ENCODE data around the gene CALD1.

The CALD1 gene

DNA sequence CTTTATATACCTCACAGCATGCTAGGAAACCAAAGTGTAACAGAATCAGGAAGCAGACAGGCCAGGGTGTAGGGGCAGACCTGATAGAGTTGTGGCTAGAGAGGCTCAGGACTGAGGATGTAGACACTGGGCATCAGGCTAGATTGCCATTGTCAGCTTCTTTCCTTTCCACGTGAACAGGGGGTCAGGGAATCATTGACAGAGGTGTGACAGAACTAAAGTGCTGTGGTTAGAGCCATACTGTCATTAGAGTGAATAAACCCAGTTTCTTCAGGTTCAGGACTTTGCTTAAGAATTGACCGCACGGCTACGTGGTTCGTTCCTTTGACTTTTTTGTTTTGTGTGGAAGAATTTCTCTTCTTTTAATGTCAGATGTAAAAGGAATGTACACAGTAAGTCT is 90.7 kb downstream of the CALD1 start:
- no peak for DNase-seq

DNA sequence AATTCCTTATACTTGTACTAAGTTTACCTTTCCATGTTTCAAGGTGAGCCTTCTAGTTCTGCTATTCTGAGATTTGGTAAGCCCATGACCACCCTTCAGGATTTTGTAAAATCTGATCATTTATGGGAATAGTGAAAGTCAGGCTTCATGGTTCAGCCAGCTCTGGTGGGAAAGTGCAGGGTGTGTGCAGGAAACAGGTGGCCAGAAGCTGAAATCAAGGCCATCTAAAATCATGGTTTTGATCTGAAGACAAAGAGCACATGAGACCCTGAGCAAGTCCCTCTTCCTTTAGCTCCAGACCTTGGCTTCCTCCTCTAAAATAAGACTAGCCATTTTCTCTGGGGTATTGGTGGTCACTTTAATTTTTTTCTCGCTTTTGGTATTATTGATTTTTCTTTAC is 91.3 kb downstream of the CALD1 start:
- no peak for DNase-seq

DNA sequence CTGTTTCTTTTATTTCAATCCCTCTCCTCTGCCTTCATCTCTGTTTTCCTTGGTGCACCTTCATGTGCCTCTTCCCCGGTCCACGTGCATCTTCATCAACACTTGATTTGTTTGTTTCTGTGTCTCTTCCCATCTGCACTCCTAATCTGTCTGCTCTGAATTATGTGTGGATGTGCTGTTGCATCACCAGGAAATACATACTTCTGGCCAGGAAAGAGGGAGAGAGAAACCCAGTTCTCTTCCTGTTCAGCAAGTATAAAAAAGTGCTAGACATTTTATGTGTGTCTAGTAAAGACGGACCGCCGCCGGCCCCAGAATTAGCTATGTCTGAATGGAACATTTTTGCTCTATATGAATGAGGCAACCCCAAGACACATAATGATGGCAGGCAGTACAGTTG is 93.8 kb downstream of the CALD1 start:
- no peak for DNase-seq

DNA sequence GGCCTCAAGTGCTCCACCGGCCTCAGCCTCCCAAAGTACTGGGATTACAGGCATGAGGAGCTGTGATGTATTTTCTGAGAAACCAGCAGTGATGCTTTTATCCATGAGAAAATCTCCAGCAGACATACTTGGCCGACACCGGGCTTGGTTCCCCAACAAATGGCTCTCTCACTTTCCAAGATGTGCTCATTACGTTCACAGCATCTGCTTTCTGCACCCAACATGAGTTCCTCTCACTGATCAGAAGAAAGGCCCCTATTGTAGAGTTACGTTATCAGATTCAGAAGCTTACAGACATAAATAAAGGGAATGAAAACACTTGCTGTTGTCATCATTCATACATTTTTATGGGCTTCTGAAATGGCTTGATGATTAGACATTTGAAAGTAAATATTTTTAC is 95.0 kb downstream of the CALD1 start:
- DNase-seq, result no peak

DNA sequence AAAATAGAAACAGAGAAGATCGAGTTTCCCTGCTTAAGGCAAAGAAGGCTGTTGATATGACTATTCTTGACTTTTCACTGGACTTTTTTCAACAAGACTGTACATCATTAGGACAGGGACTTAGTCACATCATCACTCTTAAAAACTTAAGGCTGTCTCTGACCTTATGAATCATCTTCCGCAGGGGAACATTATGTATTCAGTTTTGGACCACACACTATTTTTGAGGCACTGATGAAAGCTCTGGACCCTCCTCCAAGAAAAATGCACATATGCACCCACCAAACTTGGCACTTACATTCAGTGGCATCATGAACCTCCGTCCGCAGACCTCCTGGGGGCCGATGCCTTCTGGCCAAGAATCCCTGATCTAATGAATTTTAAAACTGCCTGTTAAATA is 96.4 kb downstream of the CALD1 start:
- DNase-seq, result no peak

DNA sequence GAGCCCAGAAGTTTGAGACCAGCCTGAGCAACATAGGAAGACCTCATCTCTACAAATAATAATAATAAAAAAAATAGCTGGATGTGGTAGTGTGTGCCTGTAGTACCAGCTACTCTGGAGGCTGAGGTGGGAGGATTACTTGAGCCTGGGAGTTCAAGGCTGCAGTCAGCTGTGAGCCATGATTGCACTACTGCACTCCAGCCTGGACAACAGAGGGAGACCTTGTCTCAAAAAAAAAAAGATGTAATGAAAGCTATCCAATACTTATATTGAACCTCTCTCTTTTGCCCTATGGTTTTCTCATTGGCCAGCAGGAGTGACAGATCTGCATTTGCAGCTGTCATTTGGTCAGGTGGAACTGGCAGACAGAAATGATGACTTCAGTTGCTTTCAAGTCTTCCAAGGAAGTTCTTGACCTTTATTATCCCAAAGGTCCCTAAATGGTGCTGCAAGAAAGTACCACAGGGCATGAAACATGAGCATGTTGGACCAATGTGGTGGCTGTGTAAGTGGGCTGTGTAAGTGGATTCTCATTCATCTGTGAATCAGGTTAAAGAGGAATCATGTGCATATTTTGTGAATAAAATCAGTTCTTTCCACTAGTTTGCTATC is 99.4 kb downstream of the CALD1 start:
- no peak for DNase-seq

DNA sequence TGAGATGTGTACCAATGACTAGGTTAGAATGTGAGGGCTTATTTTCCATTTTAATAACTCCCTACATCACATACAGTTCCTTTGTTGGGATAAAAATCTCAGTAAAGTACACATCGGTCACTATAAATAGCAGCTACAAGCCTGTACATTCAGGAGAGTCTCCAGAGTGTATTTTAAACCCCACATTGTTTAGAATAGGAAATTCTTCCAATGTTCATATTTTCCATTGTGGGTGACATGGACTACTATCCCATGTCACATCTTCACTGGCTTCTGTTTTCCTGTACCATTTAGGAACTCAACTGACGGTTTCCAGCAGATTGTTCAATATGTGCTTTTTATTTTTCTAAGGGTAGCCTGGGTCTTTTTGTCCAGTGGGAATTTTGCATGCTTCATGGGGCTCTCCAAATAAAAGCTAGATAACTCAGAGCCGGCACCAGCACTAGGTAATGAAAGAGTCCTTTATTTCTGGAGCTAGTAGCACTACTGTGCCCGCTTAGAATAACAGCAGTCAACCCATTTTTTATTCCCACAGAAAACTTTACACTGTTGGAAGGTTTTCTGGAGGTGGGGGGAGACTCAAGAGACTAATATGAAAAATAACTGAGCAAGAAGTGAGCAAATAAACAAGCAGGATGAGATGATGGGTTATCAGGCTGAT is 100.5 kb downstream of the CALD1 start:
- no peak for DNase-seq

DNA sequence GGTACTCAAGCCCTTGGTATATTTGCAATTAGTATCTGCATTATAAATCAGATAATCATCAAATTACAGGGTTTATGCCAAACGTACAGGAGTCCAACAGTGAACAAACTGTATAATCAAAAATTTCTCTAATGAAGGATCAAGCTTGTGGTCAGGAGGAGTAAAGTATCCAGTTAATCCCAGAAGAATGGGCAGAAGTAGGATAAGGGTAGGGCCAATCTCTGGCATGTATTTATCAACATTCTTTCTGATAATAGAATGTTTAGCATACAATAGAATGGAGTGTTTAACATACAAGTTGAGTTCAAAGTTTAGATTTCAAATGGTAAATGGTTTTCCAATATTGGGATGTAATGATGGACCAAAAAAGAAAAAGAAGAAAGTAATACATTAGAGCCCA is 103.0 kb downstream of the CALD1 start:
- DNase-seq, result no peak

DNA sequence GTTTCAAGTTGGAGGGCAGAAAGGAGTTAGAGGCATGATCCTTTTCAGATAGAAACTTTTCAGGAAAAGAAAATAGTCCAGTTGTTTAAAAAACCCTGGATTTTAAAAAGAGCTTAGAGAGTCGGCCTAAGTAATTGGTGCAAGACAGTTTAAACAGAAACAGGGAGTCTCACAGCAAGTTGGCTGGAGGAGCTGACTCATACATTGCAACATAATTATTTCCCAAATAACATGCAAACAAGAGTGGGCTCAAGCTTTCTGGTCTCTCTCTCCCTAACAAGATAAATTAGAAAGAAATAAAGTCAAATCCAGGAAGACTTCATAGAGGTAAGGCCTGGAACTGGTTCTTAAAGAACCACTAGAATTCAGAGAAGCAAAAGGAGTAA is 106.5 kb downstream of the CALD1 start:
- DNase-seq, result no peak

DNA sequence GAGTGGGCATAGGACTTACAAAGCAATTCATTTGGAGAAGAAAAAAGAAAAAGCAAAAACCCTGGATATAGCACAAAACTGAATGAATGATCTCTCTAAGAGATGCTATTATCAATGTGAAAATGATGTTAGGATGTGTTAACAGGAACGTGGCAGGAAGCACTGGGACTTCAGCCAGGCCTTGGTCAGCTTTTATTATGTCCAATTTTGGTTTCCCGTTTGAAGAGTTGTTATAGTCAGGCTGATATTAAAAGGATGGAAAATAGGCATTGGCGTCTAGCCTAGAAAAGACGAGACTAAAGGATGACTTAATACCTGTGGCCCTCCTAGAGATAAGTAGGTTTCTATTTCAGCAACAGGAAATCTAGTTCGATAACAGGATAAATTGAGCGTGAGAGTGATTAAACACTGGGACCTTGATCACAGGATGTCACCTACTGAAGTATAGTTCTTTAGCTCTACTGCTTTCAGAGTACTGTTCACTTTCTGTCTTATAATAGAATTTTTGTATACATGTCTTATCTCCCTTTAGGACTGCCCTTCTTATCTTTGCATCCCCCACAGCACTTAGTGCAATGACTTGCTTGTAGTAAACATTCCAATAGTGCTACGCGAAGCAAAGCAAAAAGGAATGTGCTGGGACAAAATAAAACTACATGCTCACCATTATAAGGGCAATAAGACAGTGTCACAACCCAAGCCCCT is 107.1 kb downstream of the CALD1 start:
- no peak for DNase-seq

DNA sequence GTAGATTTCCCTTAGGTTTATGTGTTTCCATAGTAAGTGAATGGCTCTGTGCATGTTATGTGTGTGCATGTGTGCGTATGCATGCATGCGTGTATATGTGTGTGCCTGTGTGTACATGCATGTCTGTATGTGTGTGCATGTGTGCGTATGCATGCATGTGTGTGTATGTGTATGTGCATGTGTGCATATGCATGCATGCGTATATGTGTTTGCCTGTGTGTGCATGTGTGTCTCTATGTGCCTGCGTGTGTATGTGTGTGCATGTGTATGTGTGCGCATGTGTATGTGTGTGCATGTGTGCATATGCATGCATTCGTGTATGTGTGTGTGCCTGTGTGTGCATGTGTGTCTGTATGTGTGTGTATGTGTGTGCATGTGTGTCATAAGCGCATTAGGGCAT is 108.1 kb downstream of the CALD1 start:
- no peak for DNase-seq

DNA sequence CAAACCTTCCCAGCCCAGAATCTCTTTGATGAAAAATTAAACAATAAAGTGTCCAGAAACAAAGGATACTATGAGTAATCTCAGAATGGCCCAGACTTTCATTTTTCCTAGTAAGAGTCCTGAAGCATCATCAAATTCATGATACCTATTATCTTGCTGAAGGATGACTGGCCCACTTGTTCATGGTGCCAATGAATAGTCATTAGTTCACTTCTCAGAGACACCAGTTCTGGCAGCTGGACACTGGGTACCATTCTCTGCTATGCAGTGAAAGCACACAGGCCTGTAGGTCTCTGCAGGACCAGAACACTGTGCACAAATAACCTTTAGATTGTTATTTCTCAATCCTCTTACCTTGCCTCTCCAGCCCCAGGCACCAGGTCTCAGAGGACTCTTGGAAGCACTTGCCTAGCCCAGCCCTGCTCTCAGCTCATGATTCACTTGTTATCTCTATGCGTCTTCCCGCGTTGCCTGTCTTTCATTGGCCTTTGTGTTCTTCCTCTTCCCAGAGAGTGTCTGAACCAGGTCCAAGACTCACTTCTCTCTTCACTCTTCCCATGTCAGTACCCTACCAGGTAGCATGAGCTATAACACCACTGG is 108.8 kb downstream of the CALD1 start:
- DNase-seq, result no peak

DNA sequence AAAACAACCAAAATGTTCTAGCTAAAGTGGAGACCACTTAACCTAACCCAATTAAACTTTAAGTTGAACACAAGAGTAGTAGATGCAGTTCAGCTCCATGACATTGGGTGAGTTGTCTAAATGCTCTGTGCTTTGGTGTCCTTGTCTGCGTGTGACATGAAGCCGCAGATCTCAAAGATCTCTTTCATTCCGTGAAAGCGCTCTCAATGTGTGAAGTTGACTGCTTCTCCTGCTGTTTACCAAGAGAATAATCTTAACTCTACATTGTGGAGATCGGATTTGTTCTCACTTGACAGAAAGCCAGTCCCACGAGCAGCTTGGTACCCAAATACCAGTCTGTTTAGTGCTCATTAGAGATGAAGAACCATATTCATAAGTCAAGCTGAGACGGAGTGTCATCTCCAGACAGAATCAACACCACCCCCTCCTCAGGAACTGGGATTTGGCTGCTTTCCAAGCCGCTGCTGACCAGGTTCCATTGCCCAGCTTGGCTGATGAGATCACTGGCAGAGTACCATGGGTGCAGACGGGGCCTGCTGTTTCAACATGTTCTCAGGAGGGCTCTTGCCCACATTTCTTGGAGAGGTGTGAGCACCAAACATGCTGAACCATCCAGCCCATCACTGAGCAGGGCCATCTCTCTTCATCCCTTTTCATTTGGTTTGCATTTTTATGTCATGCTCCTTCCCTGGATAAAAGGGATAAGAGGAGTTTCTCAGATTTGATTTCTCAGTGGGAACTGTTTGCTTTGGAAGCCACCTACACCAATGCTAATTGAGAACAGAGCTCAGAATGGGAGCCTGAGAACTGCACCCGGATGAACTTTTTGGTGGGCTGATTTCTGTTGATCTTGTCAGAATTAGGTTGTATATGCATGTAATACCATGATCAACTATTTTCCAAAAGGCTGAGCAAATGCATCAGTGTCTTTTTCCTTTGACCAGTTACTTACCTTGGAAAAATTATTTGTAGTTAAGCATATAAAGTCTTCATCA is 111.1 kb downstream of the CALD1 start:
- no peak for DNase-seq

DNA sequence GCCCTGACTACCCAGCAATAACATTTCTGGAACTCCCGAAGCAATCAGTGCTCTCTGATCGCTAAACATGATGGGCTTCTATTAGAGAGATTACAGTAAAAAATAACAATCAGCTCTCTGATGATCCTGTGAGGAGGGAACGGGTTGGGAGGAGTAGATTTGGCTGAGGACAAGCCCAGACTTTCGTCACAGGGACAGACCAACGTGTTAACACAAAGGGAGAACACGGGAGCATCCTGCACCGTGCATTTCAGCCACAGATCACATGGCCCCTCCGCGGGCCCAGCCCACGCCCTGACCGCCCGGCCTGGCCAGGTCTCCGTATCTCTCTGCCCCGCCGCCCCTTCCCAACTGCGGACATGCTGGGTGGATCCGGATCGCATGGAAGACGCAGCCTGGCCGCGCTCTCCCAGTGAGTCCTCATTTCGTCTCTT is 111.8 kb downstream of the CALD1 start:
- peak; percentile 55 for DNase-seq

DNA sequence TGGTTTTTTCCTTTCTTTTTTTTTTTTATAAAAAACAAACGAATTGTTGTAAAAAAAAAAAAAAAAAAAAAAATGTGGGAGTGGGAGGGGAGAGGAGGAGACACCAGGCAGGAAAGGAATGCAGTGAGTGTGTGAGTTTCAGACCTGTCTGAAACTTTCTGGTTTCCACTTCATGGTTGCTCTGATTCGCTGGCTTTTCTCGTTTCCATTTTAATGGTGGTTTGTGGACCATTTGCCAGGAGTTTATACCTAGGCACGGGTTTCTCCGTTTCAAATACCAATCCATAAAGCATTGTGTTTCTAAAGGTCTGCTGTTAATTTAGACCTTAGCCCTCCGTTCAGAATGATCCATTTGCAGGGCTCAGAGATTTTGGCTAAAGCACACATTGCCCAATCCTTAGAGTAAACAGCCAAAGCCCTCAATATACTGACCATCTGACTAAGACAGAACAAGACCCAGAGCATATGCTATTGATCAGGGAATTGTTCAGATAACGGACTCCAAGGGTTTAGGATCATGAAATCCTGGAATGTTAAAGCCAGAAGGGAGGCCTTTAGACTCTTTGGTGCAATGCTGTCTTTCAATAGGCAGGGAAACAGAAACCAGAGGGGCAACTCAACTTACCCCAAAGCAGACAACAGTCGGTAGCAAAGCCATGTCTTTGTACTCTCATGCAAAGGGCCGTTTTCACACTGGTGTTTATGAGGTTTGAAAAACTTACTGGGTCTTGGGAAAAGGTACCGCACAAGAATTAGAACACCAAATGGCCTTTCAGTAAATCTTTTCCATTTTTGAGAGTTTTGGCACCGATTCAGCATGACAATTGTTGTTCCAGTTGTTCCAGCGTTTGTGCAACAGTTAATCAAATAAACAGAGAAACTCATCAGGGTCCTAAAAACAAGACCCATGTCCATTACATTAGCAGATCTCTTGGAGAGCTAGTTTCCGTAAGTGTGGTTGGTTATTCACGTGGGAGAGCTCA is 112.6 kb downstream of the CALD1 start:
- no peak for DNase-seq

DNA sequence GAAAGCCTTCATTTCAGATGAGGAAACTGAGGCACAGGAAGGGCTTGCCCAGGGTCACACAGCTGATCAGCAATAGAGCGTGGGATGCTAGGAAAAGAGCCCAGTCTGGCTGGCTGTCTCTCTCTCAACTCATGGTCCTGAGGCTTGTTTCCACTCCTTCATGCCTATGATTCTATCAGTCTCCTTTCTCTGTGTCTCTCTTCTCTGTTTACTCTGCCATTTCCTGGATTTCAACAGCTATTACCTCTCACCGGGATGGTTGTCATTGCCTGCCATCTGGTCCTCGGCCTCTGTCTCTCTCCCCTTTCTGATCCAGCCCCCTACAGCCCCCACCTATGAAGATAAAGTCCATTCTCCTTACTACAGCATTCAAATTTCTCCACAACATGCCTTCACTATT is 113.5 kb downstream of the CALD1 start:
- DNase-seq, result no peak

DNA sequence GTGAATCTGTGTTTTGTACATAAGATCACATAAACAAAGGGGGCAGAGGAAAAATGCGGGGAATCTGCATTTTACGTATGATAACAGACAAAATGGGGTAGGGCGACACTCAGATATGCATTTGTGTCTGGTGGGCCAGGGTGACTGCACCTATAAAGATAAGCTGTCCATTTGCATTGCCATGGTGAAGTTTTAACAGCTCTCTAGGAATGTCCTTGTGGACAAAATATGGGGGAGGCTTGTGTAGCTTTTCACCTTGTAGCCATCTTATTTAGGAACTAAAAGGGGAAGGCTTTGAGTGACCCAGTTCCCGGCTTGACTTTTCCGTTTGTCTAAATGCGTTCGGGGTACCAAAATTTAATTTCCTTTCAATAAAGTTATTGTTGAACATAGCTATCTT is 114.5 kb downstream of the CALD1 start:
- no peak for DNase-seq

DNA sequence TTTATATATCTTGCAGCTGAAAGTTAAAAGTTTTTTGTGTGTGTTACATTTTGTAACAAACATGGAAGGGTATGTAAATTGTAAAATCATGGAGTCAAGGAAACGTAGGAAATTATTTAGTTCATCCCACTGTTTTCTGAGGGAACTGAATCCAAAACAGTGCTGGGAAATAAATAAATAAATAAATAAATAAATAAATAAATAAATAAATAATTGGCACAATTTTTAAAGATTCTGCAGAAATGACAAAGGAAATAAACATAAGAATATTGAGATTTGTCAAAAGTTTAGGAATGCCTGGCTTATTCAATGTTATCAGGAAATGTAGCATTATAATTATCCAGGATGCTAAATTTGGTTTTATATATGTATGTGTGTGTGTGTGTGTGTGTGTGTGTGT is 115.5 kb downstream of the CALD1 start:
- DNase-seq, result no peak

DNA sequence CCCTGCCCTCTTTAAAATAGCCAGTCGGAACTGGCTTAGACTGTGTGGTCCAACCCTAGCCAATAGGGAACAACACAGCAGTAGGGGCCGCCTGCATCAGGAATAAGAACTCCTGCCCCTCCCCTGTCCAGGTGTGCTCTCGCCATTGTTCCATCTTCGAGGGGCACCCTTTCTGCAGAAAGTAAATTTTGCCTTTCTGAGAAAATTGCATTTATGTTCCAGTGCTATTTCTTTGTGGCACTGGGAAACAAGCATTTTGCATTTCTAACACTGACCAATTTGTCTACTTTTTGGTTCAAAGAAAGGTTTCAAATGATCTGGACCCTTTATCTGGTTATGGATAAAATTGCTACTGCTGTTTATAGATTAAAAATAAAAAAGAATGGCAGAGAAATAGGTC is 116.6 kb downstream of the CALD1 start:
- DNase-seq, result no peak

DNA sequence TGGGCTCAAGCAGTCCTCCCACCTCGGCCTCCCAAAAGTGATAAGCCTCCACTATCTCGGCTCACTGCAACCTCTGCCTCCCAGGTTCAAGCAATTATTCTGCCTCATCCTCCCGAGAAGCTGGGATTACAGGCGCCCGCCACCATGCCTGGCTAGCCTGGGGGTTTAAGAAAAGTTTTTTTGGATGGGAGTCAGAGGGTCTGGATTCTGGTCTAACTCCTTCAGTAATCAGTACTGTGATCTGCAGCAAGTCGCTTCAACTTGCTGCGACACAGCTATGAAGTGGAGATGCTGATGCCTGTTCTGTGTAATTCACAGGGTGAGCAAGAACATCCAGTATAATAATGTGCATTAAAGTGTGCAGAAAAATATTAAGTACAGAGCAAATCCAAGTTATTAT is 118.5 kb downstream of the CALD1 start:
- DNase-seq, result no peak

DNA sequence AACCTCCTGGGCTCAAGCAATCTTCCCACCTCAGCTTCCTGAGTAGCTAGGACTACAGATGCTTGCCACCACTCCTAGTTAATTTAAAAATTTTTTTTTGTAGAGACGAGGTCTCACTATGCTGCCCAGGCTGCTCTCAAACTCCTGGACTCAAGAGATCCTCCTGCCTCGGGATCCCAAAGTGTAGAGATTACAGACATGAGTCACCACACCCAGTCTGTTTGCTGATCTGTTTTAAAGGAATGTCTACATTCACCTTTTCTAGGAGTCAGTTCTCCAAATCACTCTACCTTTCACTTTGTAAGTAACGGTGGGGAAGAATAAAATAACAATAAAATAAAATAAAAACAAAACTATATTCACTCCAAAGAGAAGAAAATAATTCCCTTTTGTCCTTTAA is 120.3 kb downstream of the CALD1 start:
- no peak for DNase-seq

Data from 8988T (cell line).